ENCODE measurements around the gene CCDC190. TPM values are rescaled to one million over a fixed set of nuclear protein-coding genes. Genes with fewer than 3 reads are reported as not detected.

CCDC190 gene
- total and polyA plus RNA-seq, 9 of the 15 experiments (the other 6 are each of a cell fraction or from before 2014, with no cell fraction given), result not detected

GRCh38 chr1:162838863-162839262, 22.1 kb downstream of the CCDC190 start:
- H3K9me1 ChIP-seq (ENCODE audit: control insufficient read depth, insufficient read depth, low read length), result no peaks in the 10 kb centered on the region
- H3K4me3 ChIP-seq, result no peak overlapping the region
- intact Hi-C loops (cut with micrococcal nuclease), result no loop called here
- no peak overlapping the region for H3K9ac ChIP-seq (ENCODE audit: insufficient read depth in 1 of 2, low read depth in 2 of 2, low read length in 2 of 2)
- BruUV-seq (replicated peaks), result no TSS peak
- no peak overlapping the region for H2AFZ ChIP-seq (ENCODE audit: low read depth, low read length)
- 0 out of 2 replicates have a peak, but pooled peaks cover 4% of the 10 kb centered on the region for H3K9me3 ChIP-seq (replicated peaks; ENCODE audit: control insufficient read depth, insufficient read depth, low read depth, low read length)
- H3K27me3 ChIP-seq (ENCODE audit: control insufficient read depth in 2 of 2, insufficient read depth in 2 of 2, low read length in 2 of 2), result peaks cover 0 to 2% of the 10 kb centered on the region in 2 experiments; a peak in 1 of 5 replicates
- no peak overlapping the region for H3K4me2 ChIP-seq (ENCODE audit: insufficient read depth, low read length)
- WGBS (ENCODE audit: insufficient coverage, low coverage, missing lambda C conversion rate), result 0% methylated on average over 4 of the region's 4 CpGs
- H4K20me1 ChIP-seq (replicated peaks; ENCODE audit: control insufficient read depth, insufficient read depth, low read length), result no peaks in the 10 kb centered on the region
- ChIA-PET POLR2A (no interaction called here), CTCF (ENCODE audit: low intra/inter-chr PET ratio) (no interaction called here)
- H3K27ac ChIP-seq (ENCODE audit: extremely low read depth, low read depth, low read length), result no peak overlapping the region
- in situ Hi-C loops (cut with MboI), result no loop called here
- no peak for FAIRE-seq
- no peaks in the 10 kb centered on the region for H3K36me3 ChIP-seq (ENCODE audit: control insufficient read depth, insufficient read depth, low read length)
- no peak for ATAC-seq
- H3K79me2 ChIP-seq (ENCODE audit: control insufficient read depth, insufficient read depth, low read length), result no peaks in the 10 kb centered on the region
- DNase-seq (ENCODE audit: extremely low read depth in 1 of 4, low spot score in 3 of 4), result no peak
- H3K4me1 ChIP-seq (replicated peaks in 1 of 2; ENCODE audit: control insufficient read depth in 2 of 2, insufficient read depth in 2 of 2, low read length in 2 of 2), result no peaks in the 10 kb centered on the region
- TF ChIP-seq STAT5B (CRISPR knock-in tag; IDR thresholded peaks at IDR 0.05) (no peak), HNRNPK (IDR thresholded peaks at IDR 0.05; ENCODE audit: low read depth, low read length, poor library complexity, severe bottlenecking) (no peak), HDAC8 (tag; IDR thresholded peaks at IDR 0.05) (no peak), FOXJ3 (CRISPR knock-in tag; IDR thresholded peaks at IDR 0.05) (no peak), GATAD2A (IDR thresholded peaks at IDR 0.05) (no peak), NFIC (IDR thresholded peaks at IDR 0.05) (no peak), MYNN (IDR thresholded peaks at IDR 0.05) (no peak), MYNN (CRISPR knock-in tag; IDR thresholded peaks at IDR 0.05) (no peak), STAT6 (CRISPR knock-in tag; IDR thresholded peaks at IDR 0.05) (no peak), PPARD (CRISPR knock-in tag; IDR thresholded peaks at IDR 0.05) (no peak), CBFB (CRISPR knock-in tag; IDR thresholded peaks at IDR 0.05) (no peak), ZNF75A (CRISPR knock-in tag; IDR thresholded peaks at IDR 0.05) (no peak), SREBF2 (CRISPR knock-in tag; IDR thresholded peaks at IDR 0.05) (no peak), STAT5A (IDR thresholded peaks at IDR 0.05; ENCODE audit: borderline replicate concordance, low read length) (no peak), GTF3C2 (IDR thresholded peaks at IDR 0.05; ENCODE audit: borderline replicate concordance, extremely low read depth, insufficient read length) (no peak)

All from K562 (cell line).